ENCODE measurements around the gene LTF. TPM values are rescaled to one million over a fixed set of nuclear protein-coding genes. Genes with fewer than 3 reads are reported as not detected.

LTF gene
- polyA plus RNA-seq, 1 donor from 2014 or later, result not detected

GRCh38 chr3:46484911-46485778 lies 20.4 kb upstream of the LTF start:
- no peaks in the 10 kb centered on the region for H3K36me3 ChIP-seq (ENCODE audit: insufficient read depth, low read length)
- no peak overlapping the region for H3K4me2 ChIP-seq (ENCODE audit: low read length)
- no peaks in the 10 kb centered on the region for H3F3A ChIP-seq (ENCODE audit: insufficient read depth, low read length, poor library complexity, severe bottlenecking)
- no peak overlapping the region for H3K27ac ChIP-seq (ENCODE audit: low read length)
- no peak overlapping the region for H3K4me3 ChIP-seq (ENCODE audit: low read length)
- H3K9me3 ChIP-seq (ENCODE audit: low read length), result no peaks in the 10 kb centered on the region
- H4K20me1 ChIP-seq (ENCODE audit: insufficient read depth), result no peaks in the 10 kb centered on the region
- H3K9ac ChIP-seq (ENCODE audit: low read length), result no peak overlapping the region
- no peak overlapping the region for H2AFZ ChIP-seq (ENCODE audit: low read depth, low read length)
- no peaks in the 10 kb centered on the region for H3K9me2 ChIP-seq (ENCODE audit: insufficient read depth, low read length)
- H3K79me2 ChIP-seq (replicated peaks; ENCODE audit: insufficient read depth, low read length), result no peaks in the 10 kb centered on the region
- no peaks in the 10 kb centered on the region for H3K27me3 ChIP-seq (ENCODE audit: insufficient read depth, low read depth, low read length)
- TF ChIP-seq TAF1 (IDR thresholded peaks at IDR 0.05; ENCODE audit: low read depth) (no peak), SMC3 (conservative IDR thresholded peaks at IDR 0.05; ENCODE audit: poor library complexity) (no peak), RAD21 (conservative IDR thresholded peaks at IDR 0.05) (no peak), MXI1 (conservative IDR thresholded peaks at IDR 0.05; ENCODE audit: poor library complexity, severe bottlenecking) (no peak), EP300 (conservative IDR thresholded peaks at IDR 0.05; ENCODE audit: poor library complexity, severe bottlenecking) (no peak), REST (IDR thresholded peaks at IDR 0.05; ENCODE audit: borderline replicate concordance) (no peak)

DNA sequence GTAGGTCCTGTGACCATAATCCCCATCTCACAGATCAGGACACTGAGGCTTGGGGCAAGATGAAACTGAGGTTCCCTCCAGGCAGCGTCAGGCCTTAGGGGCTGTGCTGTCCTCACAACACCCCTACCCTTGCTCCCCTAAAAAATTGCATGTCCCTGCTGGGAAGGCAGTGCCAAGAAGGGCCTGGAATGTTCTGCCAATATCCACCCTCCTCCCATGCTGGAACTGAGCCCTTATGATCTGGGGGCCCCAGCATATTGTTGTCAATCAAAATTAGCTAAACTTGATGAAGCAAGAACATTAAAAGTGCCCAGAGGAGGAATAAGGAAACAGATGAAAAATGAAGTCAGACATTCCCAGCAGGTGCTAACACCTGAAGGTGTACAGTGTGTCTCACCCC lies 19.7 kb upstream of the LTF start:
- Histone ChIP-seq H3F3A (ENCODE audit: insufficient read depth, low read length, poor library complexity, severe bottlenecking) (no peaks in the 10 kb centered on the region), H3K27me3 (ENCODE audit: insufficient read depth, low read depth, low read length) (no peaks in the 10 kb centered on the region), H3K9ac (ENCODE audit: low read length) (no peak overlapping the region), H3K9me3 (ENCODE audit: low read length) (no peaks in the 10 kb centered on the region), H3K4me2 (ENCODE audit: low read length) (no peak overlapping the region), H3K79me2 (replicated peaks; ENCODE audit: insufficient read depth, low read length) (no peaks in the 10 kb centered on the region), H3K36me3 (ENCODE audit: insufficient read depth, low read length) (no peaks in the 10 kb centered on the region), H4K20me1 (ENCODE audit: insufficient read depth) (no peaks in the 10 kb centered on the region), H3K9me2 (ENCODE audit: insufficient read depth, low read length) (no peaks in the 10 kb centered on the region), H3K4me3 (ENCODE audit: low read length) (no peak overlapping the region), H2AFZ (ENCODE audit: low read depth, low read length) (no peak overlapping the region), H3K27ac (ENCODE audit: low read length) (no peak overlapping the region)
- TF ChIP-seq TAF1 (IDR thresholded peaks at IDR 0.05; ENCODE audit: low read depth) (no peak), SMC3 (conservative IDR thresholded peaks at IDR 0.05; ENCODE audit: poor library complexity) (no peak), RAD21 (conservative IDR thresholded peaks at IDR 0.05) (no peak)
- TF ChIP-seq, protein P1, sequence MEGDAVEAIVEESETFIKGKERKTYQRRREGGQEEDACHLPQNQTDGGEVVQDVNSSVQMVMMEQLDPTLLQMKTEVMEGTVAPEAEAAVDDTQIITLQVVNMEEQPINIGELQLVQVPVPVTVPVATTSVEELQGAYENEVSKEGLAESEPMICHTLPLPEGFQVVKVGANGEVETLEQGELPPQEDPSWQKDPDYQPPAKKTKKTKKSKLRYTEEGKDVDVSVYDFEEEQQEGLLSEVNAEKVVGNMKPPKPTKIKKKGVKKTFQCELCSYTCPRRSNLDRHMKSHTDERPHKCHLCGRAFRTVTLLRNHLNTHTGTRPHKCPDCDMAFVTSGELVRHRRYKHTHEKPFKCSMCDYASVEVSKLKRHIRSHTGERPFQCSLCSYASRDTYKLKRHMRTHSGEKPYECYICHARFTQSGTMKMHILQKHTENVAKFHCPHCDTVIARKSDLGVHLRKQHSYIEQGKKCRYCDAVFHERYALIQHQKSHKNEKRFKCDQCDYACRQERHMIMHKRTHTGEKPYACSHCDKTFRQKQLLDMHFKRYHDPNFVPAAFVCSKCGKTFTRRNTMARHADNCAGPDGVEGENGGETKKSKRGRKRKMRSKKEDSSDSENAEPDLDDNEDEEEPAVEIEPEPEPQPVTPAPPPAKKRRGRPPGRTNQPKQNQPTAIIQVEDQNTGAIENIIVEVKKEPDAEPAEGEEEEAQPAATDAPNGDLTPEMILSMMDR (IDR thresholded peaks at IDR 0.05; ENCODE audit: poor library complexity, severe bottlenecking), result no peak

DNA sequence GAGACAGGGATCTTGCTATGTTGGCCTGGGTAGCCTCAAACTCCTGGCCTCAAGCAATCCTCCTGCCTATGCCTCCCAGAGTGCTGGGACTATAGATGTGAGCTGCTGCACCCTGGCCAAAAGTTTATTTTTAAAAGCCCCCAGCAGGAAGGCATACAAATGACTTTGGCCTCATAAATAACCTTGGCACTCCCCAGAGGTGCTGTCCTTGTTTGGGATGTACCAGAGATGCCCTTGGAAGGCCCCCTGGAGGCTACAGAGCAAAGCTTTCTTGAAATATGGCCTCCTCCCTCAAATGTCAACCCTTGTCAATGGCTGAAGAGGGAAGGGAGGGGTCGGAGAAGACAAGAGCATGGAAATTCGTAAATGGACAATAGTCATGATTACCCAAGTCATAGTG lies 19.1 kb upstream of the LTF start:
- H2AFZ ChIP-seq (ENCODE audit: low read depth, low read length), result no peak overlapping the region
- H3K27me3 ChIP-seq (ENCODE audit: insufficient read depth, low read depth, low read length), result no peaks in the 10 kb centered on the region
- H3K9me2 ChIP-seq (ENCODE audit: insufficient read depth, low read length), result no peaks in the 10 kb centered on the region
- H3F3A ChIP-seq (ENCODE audit: insufficient read depth, low read length, poor library complexity, severe bottlenecking), result no peaks in the 10 kb centered on the region
- no peak overlapping the region for H3K9ac ChIP-seq (ENCODE audit: low read length)
- H3K27ac ChIP-seq (ENCODE audit: low read length), result no peak overlapping the region
- no peaks in the 10 kb centered on the region for H3K36me3 ChIP-seq (ENCODE audit: insufficient read depth, low read length)
- no peak overlapping the region for H3K4me2 ChIP-seq (ENCODE audit: low read length)
- H4K20me1 ChIP-seq (ENCODE audit: insufficient read depth), result no peaks in the 10 kb centered on the region
- H3K4me3 ChIP-seq (ENCODE audit: low read length), result no peak overlapping the region
- H3K79me2 ChIP-seq (replicated peaks; ENCODE audit: insufficient read depth, low read length), result no peaks in the 10 kb centered on the region
- no peaks in the 10 kb centered on the region for H3K9me3 ChIP-seq (ENCODE audit: low read length)
- TF ChIP-seq TAF1 (IDR thresholded peaks at IDR 0.05; ENCODE audit: low read depth), result no peak
- no peak for TF ChIP-seq SMC3 (conservative IDR thresholded peaks at IDR 0.05; ENCODE audit: poor library complexity)
- no peak for TF ChIP-seq MXI1 (conservative IDR thresholded peaks at IDR 0.05; ENCODE audit: poor library complexity, severe bottlenecking)
- no peak for TF ChIP-seq RAD21 (conservative IDR thresholded peaks at IDR 0.05)
- TF ChIP-seq POLR2AphosphoS5 (IDR thresholded peaks at IDR 0.05), result no peak
- TF ChIP-seq REST (IDR thresholded peaks at IDR 0.05; ENCODE audit: borderline replicate concordance), result no peak
- TF ChIP-seq EP300 (conservative IDR thresholded peaks at IDR 0.05; ENCODE audit: poor library complexity, severe bottlenecking), result no peak
- TF ChIP-seq EZH2 (IDR thresholded peaks at IDR 0.05; ENCODE audit: borderline replicate concordance, insufficient read depth, low read length, poor library complexity, severe bottlenecking), result no peak
